AG04450 (cell line): ENCODE data around the gene CFAP77. TPM values are rescaled to one million over a fixed set of nuclear protein-coding genes. Genes with fewer than 3 reads are reported as not detected.

Experiments used
- CTCF ChIA-PET: fragments of 300-600, 350-600 bp; formaldehyde crosslinking; extraction: SDS; loops from one replicate; lab custom pipeline; 2022; ENCODE audit warnings: antibody characterized with exemption, inconsistent platforms; lab: Charles Lee
- POLR2A ChIA-PET: fragments of 350-600 bp; formaldehyde crosslinking; extraction: SDS; loops from one replicate; lab custom pipeline; 2021; ENCODE audit warnings: antibody characterized with exemption, inconsistent platforms; lab: Yijun Ruan, JAX
- DNase-seq: peaks from one replicate; pipeline ENCODE4 v3.0.0-alpha.2; 2011; ENCODE audit warnings: low read depth, low spot score
- H3K27ac ChIP-seq: one replicate; pipeline ENCODE4 v1.5.1; 2012; ENCODE audit warnings: low read depth, low read length, control low read depth
- H3K27me3 ChIP-seq: one replicate; pipeline ENCODE4 v1.6.0; 2012; ENCODE audit warnings: low read length; ENCODE audit not compliant: control insufficient read depth, insufficient read depth
- H3K4me3 ChIP-seq: 2 replicates; pipeline ENCODE4 v1.5.1; 2011; ENCODE audit warnings: mild to moderate bottlenecking, low read depth, low read length, control low read depth
- H3K9me3 ChIP-seq: 2 replicates; pipeline ENCODE4 v1.5.1; 2012; ENCODE audit warnings: low read length; ENCODE audit not compliant: control insufficient read depth, insufficient read depth
- polyA plus RNA-seq: library from polyadenylated mRNA; depleted of rRNA; stranded (reverse); fragments of >200 nt; gene quantifications from 2 replicates; pipeline ENCODE4 v1.2.3, GENCODE V29; 2011
- TF ChIP-seq, protein P1 (sequence below): IDR thresholded peaks from 2 replicates; pipeline ENCODE4 v1.5.1; 2011; ENCODE audit warnings: low read depth, low read length, control low read depth, inconsistent platforms

Gene CFAP77
- polyA plus RNA-seq, 1 experiment = not detected

DNA sequence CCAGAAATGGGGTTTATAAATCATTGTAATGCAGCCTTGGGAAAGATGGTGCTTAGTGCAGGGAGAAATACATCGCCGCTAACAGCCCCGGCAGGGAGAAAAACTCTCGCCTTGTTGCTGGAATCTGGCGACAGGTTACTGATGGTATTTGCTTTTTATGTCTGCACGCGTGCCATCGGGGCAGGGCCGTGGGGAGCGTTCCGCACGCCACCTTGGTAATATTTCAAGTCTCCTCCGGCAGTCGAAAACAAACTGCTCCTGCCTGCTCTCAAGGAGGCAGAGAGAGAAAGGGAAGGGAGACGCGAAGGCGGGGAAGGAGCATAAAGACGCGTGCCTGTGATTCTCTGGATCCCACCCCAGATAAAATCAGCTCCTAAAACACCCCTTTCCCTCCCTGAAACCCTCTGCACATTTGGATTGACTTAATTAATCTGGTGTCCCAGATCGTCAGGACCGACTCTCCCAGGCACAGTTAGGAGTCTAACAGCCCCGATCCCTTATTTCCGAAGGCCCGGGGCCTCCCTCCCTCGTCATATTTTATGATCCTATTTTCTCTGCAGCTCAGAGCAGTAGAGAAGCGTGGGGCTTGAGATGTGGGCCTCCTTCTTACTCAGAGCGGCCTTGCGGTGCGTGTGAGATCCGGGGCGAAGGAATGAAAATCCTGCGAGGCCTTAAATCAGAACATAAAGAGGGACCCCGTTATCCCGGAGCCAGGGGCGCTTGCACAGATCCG, 47.7 kb downstream of the CFAP77 start:
- H3K27me3 ChIP-seq = peaks cover 26% of the 10 kb centered on the region
- DNase-seq = no peak
- ChIA-PET POLR2A (no interaction called here), CTCF (no interaction called here)
- H3K9me3 ChIP-seq = 0 out of 2 replicates have a peak, but pooled peaks cover 2% of the 10 kb centered on the region
- H3K4me3 ChIP-seq = no peak overlapping the region
- H3K27ac ChIP-seq = no peak overlapping the region
- TF ChIP-seq, protein P1, sequence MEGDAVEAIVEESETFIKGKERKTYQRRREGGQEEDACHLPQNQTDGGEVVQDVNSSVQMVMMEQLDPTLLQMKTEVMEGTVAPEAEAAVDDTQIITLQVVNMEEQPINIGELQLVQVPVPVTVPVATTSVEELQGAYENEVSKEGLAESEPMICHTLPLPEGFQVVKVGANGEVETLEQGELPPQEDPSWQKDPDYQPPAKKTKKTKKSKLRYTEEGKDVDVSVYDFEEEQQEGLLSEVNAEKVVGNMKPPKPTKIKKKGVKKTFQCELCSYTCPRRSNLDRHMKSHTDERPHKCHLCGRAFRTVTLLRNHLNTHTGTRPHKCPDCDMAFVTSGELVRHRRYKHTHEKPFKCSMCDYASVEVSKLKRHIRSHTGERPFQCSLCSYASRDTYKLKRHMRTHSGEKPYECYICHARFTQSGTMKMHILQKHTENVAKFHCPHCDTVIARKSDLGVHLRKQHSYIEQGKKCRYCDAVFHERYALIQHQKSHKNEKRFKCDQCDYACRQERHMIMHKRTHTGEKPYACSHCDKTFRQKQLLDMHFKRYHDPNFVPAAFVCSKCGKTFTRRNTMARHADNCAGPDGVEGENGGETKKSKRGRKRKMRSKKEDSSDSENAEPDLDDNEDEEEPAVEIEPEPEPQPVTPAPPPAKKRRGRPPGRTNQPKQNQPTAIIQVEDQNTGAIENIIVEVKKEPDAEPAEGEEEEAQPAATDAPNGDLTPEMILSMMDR = no peak

DNA sequence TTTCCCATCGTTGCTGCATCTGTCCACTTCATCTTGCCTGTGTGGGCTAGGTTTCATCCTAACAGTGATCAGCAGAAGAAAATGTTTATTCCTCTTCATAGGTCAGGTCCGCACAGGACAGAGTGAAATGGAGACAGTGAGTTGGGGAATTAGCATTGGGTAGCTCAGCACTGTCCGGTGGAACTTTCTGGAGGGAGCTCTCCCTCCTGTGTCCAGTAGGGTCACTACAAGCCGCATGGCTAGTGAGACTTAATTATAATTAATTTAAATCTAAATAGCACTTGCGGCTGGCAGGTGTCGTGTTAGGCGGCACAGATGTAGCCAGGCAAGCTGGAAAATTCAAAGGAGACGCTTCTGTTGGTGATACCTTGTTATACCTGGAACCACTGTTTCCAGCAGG, 48.4 kb downstream of the CFAP77 start:
- CTCF ChIA-PET = no interaction called here
- Histone ChIP-seq H3K4me3 (no peak overlapping the region), H3K9me3 (0 out of 2 replicates have a peak, but pooled peaks cover 2% of the 10 kb centered on the region), H3K27me3 (peaks cover 24% of the 10 kb centered on the region), H3K27ac (no peak overlapping the region)
- DNase-seq = no peak
- TF ChIP-seq, protein P1 = no peak
- POLR2A ChIA-PET = no interaction called here

DNA sequence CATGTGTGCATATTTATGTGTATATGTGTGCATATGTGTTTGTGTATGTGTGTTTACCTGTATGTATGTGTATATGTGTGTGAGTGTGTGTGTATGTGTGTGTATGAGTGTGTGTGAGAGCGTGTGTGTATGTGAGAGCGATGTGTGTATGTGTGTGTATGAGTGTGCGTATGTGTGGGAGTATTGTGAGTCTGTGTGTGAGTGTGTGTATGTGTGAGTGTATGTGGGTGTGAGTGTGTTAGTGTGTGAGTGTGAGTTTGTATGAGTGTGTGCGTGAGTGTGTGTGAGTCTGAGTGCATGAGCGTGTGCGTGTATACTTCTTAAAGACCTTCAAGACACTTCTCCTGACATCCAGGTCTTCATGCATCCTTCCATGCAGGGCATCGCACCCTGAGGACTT, 49.6 kb downstream of the CFAP77 start:
- DNase-seq = no peak
- ChIA-PET CTCF (no interaction called here), POLR2A (no interaction called here)
- Histone ChIP-seq H3K27me3 (peaks cover 17% of the 10 kb centered on the region), H3K27ac (no peak overlapping the region), H3K4me3 (no peak overlapping the region), H3K9me3 (0 out of 2 replicates have a peak, but pooled peaks cover 2% of the 10 kb centered on the region)
- TF ChIP-seq, protein P1 = no peak

DNA sequence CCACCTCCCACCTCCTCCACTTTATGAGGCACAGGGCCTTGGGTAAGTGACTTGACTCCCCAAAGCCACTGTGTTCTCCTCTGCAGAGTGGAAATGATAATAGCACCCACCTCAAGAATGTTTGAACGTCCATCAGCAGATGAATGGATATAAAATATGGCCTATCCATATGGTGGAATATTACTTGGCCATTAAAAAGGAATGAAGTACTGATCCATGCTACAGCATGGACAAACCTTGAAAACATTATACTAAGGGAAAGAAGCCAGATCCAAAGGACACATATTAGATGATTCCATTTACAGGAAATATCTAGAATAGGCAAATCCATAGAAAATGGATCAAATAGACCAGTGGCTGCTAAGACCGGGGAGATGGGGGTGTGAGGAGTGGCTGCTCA, 50.2 kb downstream of the CFAP77 start:
- Histone ChIP-seq H3K4me3 (no peak overlapping the region), H3K27me3 (peaks cover 19% of the 10 kb centered on the region), H3K9me3 (0 out of 2 replicates have a peak, but pooled peaks cover 2% of the 10 kb centered on the region), H3K27ac (no peak overlapping the region)
- ChIA-PET CTCF (no interaction called here), POLR2A (no interaction called here)
- TF ChIP-seq, protein P1 = no peak
- DNase-seq = no peak

DNA sequence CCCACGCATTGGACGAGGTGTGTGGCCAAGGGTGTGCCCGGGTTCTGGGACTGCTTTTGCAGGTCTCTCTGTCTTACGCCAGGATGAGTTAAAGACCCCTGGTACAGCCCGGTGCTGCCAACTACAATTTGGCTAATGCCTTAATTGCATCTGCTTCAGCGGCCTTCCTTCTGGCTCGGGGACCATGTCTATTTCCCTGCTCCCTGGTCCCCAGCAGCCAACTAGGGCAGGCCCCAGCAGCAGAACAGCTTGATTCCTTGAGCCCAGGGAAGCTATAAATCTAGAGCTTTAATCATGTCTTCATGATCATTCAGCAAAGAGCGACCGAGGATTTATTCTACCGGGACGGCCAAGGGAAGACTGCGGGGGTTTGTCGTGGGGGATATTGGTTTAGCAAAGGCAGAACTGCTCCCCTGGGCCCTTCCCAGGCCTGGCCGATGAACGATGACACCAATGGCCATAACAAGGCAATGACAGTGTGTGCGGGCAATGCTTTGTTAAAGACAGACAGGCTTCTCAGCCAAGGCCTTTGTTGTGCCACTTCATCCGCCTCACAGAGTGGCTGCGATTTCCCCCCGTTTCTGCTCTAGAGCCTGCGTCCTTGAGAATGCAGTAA, 51.4 kb downstream of the CFAP77 start:
- H3K4me3 ChIP-seq = no peak overlapping the region
- peaks cover 26% of the 10 kb centered on the region for H3K27me3 ChIP-seq
- ChIA-PET POLR2A (no interaction called here), CTCF (no interaction called here)
- 0 out of 2 replicates have a peak, but pooled peaks cover 2% of the 10 kb centered on the region for H3K9me3 ChIP-seq
- TF ChIP-seq, protein P1 = no peak
- no peak for DNase-seq
- H3K27ac ChIP-seq = no peak overlapping the region
